ENCODE measurements around the gene SPINT1. TPM values are rescaled to one million over a fixed set of nuclear protein-coding genes. Genes with fewer than 3 reads are reported as not detected.

Gene SPINT1
- total RNA-seq, 1 experiment from 2014 or later: 177 TPM

DNA sequence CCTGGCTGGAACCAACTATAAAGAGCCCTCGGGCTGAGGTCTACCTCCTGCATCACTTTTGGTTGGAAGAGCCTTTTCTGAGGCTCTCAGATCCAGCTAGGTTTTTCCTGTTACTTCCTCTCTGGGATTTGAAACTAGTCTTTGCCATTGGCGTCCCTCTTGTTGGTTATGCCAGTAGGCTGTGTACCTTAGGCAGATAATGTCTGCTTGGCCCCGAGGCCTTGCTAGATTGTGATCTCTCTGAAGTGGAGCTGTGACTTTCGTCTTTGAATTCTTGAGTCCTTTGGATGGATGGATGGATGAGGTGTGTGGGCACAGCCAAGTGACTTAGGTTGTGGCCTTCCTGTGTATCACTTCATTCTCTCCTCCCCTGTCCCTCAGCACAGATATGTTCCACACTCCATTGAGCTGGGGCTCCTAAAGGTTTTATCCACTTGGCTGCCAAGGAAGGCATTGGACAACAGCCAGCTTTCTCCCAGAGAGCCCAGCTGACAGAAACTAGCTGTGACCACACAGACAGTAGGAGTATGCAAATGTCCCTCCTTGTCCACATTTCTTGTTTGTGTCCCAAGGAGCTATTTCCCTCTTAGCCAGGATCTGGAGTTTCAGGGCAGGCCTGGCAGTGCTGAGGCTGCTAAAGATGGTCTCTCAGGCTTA is 28.7 kb upstream of the SPINT1 start:
- intact Hi-C loops (cut with micrococcal nuclease): no loop called here
- Histone ChIP-seq H3K36me3 (ENCODE audit: low read depth, low read length) (peaks cover 5% of the 10 kb centered on the region; the same call in 1 of the 2 replicates), H3F3A (ENCODE audit: low read length, unreplicated experiment) (no peaks in the 10 kb centered on the region), H3K9me3 (ENCODE audit: low read length) (no peaks in the 10 kb centered on the region), H2AFZ (ENCODE audit: low read length) (no peak overlapping the region), H3K4me1 (ENCODE audit: insufficient read depth, low read length) (no peaks in the 10 kb centered on the region; the same call in 1 of the 2 replicates), H3K27ac (ENCODE audit: low read length) (no peak overlapping the region), H3K79me2 (ENCODE audit: low read length) (no peaks in the 10 kb centered on the region), H4K20me1 (ENCODE audit: low read length) (no peaks in the 10 kb centered on the region), H3K4me3 (ENCODE audit: low read length) (no peak overlapping the region), H3K4me2 (ENCODE audit: low read length) (no peak overlapping the region), H3K27me3 (ENCODE audit: low read length) (no peaks in the 10 kb centered on the region), H3K9ac (ENCODE audit: low read length) (no peak overlapping the region), H3K9me2 (replicated peaks; ENCODE audit: low read length) (no peaks in the 10 kb centered on the region)
- CTCF ChIA-PET: interaction anchor here (0.6 kb wide), 3 partner anchors 43 to 64 kb away, joined by 3 to 4 read pairs (median 3); no protein-coding TSS in a partner anchor
- DNase-seq (no peak), ATAC-seq (no peak; the same call in 1 of the 2 replicates)
- BruUV-seq (replicated peaks): no TSS peak
- POLR2A ChIA-PET (ENCODE audit: unreplicated experiment): no interaction called here
- TF ChIP-seq CTCF (conservative IDR thresholded peaks at IDR 0.05; ENCODE audit: low read depth, low read length) (no peak), EZH2 (IDR thresholded peaks at IDR 0.05; ENCODE audit: low read length, unreplicated experiment) (no peak), EZH2phosphoT487 (IDR thresholded peaks at IDR 0.05; ENCODE audit: borderline replicate concordance, low read length) (no peak)

- Histone ChIP-seq H3K27me3 (ENCODE audit: low read length) (no peaks in the 10 kb centered on the region), H2AFZ (ENCODE audit: low read length) (no peak overlapping the region), H3K9me2 (replicated peaks; ENCODE audit: low read length) (no peaks in the 10 kb centered on the region), H3K4me2 (ENCODE audit: low read length) (no peak overlapping the region), H3K9ac (ENCODE audit: low read length) (no peak overlapping the region), H3K4me1 (ENCODE audit: insufficient read depth, low read length) (peaks cover 11% of the 10 kb centered on the region), H3K9me3 (ENCODE audit: low read length) (no peaks in the 10 kb centered on the region), H3K27ac (ENCODE audit: low read length) (no peak overlapping the region), H4K20me1 (ENCODE audit: low read length) (no peaks in the 10 kb centered on the region), H3K4me3 (ENCODE audit: low read length) (no peak overlapping the region), H3K79me2 (ENCODE audit: low read length) (no peaks in the 10 kb centered on the region), H3K36me3 (ENCODE audit: low read depth, low read length) (no peaks in the 10 kb centered on the region), H3F3A (ENCODE audit: low read length, unreplicated experiment) (peaks cover 3% of the 10 kb centered on the region)
- no TSS peak for BruUV-seq (replicated peaks)
- intact Hi-C loops (cut with micrococcal nuclease): no loop called here
- TF ChIP-seq EZH2 (IDR thresholded peaks at IDR 0.05; ENCODE audit: low read length, unreplicated experiment) (no peak), EZH2phosphoT487 (IDR thresholded peaks at IDR 0.05; ENCODE audit: borderline replicate concordance, low read length) (no peak), CTCF (conservative IDR thresholded peaks at IDR 0.05; ENCODE audit: low read depth, low read length) (no peak)
- ATAC-seq: no peak
- CTCF ChIA-PET: no interaction called here
- no peak for DNase-seq
- POLR2A ChIA-PET (ENCODE audit: unreplicated experiment): no interaction called here
Measured at GRCh38 chr15:40819048-40819447, 24.8 kb upstream of the SPINT1 start.

DNA sequence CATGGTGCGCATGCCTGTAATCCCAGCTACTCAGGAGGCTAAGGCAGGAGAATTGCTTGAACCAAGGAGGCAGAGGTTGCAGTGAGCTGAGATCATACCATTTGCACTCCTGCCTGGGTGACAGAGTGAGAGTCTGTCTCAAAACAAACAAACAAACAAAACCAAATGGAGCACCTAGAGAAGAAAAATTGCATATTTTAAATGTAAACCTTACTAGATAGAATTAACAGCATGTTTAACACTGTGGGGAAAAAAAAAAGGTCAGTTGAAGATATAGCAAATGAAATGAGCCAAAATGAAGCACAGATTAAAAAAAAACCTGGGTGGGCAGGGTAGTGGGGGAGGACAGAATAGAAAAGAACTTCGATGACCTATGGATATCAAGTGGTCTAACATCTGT is 22.7 kb upstream of the SPINT1 start:
- Histone ChIP-seq H2AFZ (ENCODE audit: low read length) (no peak overlapping the region), H3F3A (ENCODE audit: low read length, unreplicated experiment) (peaks cover 3% of the 10 kb centered on the region), H3K4me1 (ENCODE audit: insufficient read depth, low read length) (peaks cover 32% of the 10 kb centered on the region), H3K4me3 (ENCODE audit: low read length) (no peak overlapping the region), H3K27ac (ENCODE audit: low read length) (no peak overlapping the region), H3K4me2 (ENCODE audit: low read length) (no peak overlapping the region), H3K27me3 (ENCODE audit: low read length) (no peaks in the 10 kb centered on the region), H3K9me3 (ENCODE audit: low read length) (no peaks in the 10 kb centered on the region), H4K20me1 (ENCODE audit: low read length) (no peaks in the 10 kb centered on the region), H3K79me2 (ENCODE audit: low read length) (no peaks in the 10 kb centered on the region), H3K9me2 (replicated peaks; ENCODE audit: low read length) (no peaks in the 10 kb centered on the region), H3K36me3 (ENCODE audit: low read depth, low read length) (no peaks in the 10 kb centered on the region), H3K9ac (ENCODE audit: low read length) (no peak overlapping the region)
- no peak for ATAC-seq
- ChIA-PET CTCF (no interaction called here), POLR2A (ENCODE audit: unreplicated experiment) (no interaction called here)
- no TSS peak for BruUV-seq (replicated peaks)
- intact Hi-C loops (cut with micrococcal nuclease): no loop called here
- TF ChIP-seq EZH2phosphoT487 (IDR thresholded peaks at IDR 0.05; ENCODE audit: borderline replicate concordance, low read length) (no peak), EZH2 (IDR thresholded peaks at IDR 0.05; ENCODE audit: low read length, unreplicated experiment) (no peak), CTCF (conservative IDR thresholded peaks at IDR 0.05; ENCODE audit: low read depth, low read length) (no peak)
- no peak for DNase-seq
